HepG2 (cell line): Measurements from ENCODE around the gene KSR1. TPM values are rescaled to one million over a fixed set of nuclear protein-coding genes. Genes with fewer than 3 reads are reported as not detected.

Experiments used
- KDM1A ChIP-seq: IDR thresholded peaks from 2 replicates; pipeline ENCODE4 v1.6.1; 2016; ENCODE audit warnings: missing compliant biosample characterization
- MEIS2 ChIP-seq: sonication (generic); formaldehyde crosslinking; IDR thresholded peaks from 2 replicates; pipeline ENCODE4 v1.9.0; 2021; ENCODE audit warnings: mild to moderate bottlenecking, missing genetic modification reagents
- NR2F1 ChIP-seq, 2 experiments: fragments of 450-650 bp in 1 of 2; formaldehyde crosslinking in 1 of 2; IDR thresholded peaks; 2 replicates each; pipeline versions ENCODE4 v1.5.0 to v1.6.1; 2016 to 2020; ENCODE audit warnings: mild to moderate bottlenecking in 1 of 2, missing compliant biosample characterization in 1 of 2, missing genetic modification reagents in 1 of 2, moderate library complexity in 1 of 2
- POGZ ChIP-seq: sonication (generic); formaldehyde crosslinking; IDR thresholded peaks from 2 replicates; pipeline ENCODE4 v1.4.0; 2020; ENCODE audit warnings: mild to moderate bottlenecking, missing genetic modification reagents
- ZFP1 ChIP-seq: IDR thresholded peaks from 2 replicates; pipeline ENCODE4 v1.6.1; 2016
- ZNF549 ChIP-seq: sonication (generic); formaldehyde crosslinking; IDR thresholded peaks from 2 replicates; pipeline ENCODE4 v1.5.0; 2020; ENCODE audit warnings: missing genetic modification reagents
- ZNF556 ChIP-seq: sonication (generic); formaldehyde crosslinking; IDR thresholded peaks from 2 replicates; pipeline ENCODE4 v1.4.0; 2020; ENCODE audit warnings: mild to moderate bottlenecking, missing genetic modification reagents, borderline replicate concordance
- ZNF629 ChIP-seq: sonication (generic); formaldehyde crosslinking; conservative IDR thresholded peaks from 2 replicates; pipeline ENCODE4 v1.5.0; 2020; ENCODE audit warnings: missing genetic modification reagents
- ZNF670 ChIP-seq: sonication (generic); formaldehyde crosslinking; IDR thresholded peaks from 2 replicates; pipeline ENCODE4 v1.8.0; 2022; ENCODE audit warnings: mild to moderate bottlenecking, missing genetic modification reagents, borderline replicate concordance
- ZNF75D ChIP-seq: sonication (generic); formaldehyde crosslinking; IDR thresholded peaks from 2 replicates; pipeline ENCODE4 v1.8.1; 2023; ENCODE audit warnings: missing genetic modification reagents, mild to moderate bottlenecking, borderline replicate concordance
- ZSCAN20 ChIP-seq: sonication (generic); formaldehyde crosslinking; IDR thresholded peaks from 2 replicates; pipeline ENCODE4 v1.4.0; 2020; ENCODE audit warnings: missing genetic modification reagents, mild to moderate bottlenecking, borderline replicate concordance
- polyA plus RNA-seq, 8 experiments: library from polyadenylated mRNA; depleted of rRNA in 3 of 8; stranded (reverse) in 7 of 8; unstranded in 1 of 8; fragments of >200 nt; fragmentation: Illumina TruSeq in 4 of 8; extraction: Trizol in 4 of 8; gene quantifications; 2 replicates each; pipeline versions ENCODE4 v1.2.1 to v1.2.3, GENCODE V29; 2011 to 2016; ENCODE audit warnings: low read depth in 4 of 8, missing spikeins in 1 of 8, mixed read lengths in 1 of 8; ENCODE audit not compliant: insufficient read depth in 1 of 8
- total RNA-seq, 5 experiments: library from RNA; depleted of rRNA; stranded (reverse); fragments of >200 nt; fragmentation: Illumina TruSeq; extraction: Trizol; gene quantifications; 2 replicates each; pipeline ENCODE4 v1.2.3, GENCODE V29; 2016; ENCODE audit warnings: low read depth in 1 of 5
- TF ChIP-seq, protein P1 (sequence below): sonication (generic); formaldehyde crosslinking; IDR thresholded peaks from 2 replicates; pipeline ENCODE4 v1.5.1; 2020; ENCODE audit warnings: mild to moderate bottlenecking, missing genetic modification reagents, moderate library complexity
- TF ChIP-seq, protein P2 (sequence below): sonication (generic); formaldehyde crosslinking; IDR thresholded peaks from 2 replicates; pipeline ENCODE4 v1.4.0; 2020; ENCODE audit warnings: missing genetic modification reagents
- TF ChIP-seq, protein P3 (sequence below): sonication (generic); formaldehyde crosslinking; IDR thresholded peaks from 2 replicates; pipeline ENCODE4 v1.4.0; 2020; ENCODE audit warnings: missing genetic modification reagents
- TF ChIP-seq, protein P4 (sequence below): fragments of 450-650 bp; IDR thresholded peaks from 2 replicates; pipeline ENCODE4 v1.6.1; 2016

KSR1 gene
- total and polyA plus RNA-seq, 2 of the 13 experiments (the other 11 are each of a cell fraction or from before 2014, with no cell fraction given) = 10.1 to 16.6 TPM

DNA sequence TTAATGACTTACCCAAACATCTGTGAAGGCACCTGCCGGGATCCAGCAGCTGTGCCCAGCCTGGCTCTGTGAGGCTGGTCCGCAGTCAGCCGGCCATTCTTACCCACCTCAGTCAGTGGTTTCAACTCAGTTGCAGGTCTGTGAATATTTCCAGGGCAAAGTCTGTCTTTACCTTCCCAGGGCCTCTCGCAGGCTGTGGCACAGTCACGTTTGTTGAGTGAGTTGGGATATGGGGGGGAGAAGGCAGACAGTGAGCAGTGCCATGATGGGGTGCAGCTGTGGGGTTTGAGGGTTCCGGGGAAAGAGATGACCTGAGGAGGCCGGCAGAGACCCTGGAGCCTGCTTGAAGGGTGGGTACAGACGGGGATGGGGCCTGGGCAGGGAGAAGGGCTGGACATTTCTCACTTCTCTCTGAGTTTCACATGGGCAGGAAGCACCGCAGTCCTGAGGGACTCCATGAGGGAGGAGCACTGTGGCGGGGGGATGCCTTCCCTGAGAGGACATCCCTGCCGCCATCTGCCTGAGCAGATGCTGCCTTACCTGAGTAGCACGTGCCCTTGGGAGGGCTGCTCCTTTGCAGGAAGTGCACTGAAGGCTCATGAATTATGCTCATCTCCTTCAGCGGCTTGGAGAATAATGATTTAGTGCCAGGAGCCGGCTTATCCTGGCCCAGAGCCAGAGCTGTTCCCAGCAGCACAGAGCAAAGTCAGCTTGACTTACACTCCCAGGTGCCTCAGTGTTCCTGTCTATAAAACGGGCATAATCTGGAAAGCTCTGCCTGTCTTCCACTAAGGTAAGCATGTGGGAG is 48.1 kb downstream of the KSR1 start (continued):
- TF ChIP-seq NR2F1 (CRISPR knock-in tag; IDR thresholded peaks at IDR 0.05) = no peak
- no peak for TF ChIP-seq ZFP1 (CRISPR knock-in tag)
- no peak for TF ChIP-seq ZNF670
- TF ChIP-seq ZNF75D (CRISPR knock-in tag) = no peak
- TF ChIP-seq, protein P1, sequence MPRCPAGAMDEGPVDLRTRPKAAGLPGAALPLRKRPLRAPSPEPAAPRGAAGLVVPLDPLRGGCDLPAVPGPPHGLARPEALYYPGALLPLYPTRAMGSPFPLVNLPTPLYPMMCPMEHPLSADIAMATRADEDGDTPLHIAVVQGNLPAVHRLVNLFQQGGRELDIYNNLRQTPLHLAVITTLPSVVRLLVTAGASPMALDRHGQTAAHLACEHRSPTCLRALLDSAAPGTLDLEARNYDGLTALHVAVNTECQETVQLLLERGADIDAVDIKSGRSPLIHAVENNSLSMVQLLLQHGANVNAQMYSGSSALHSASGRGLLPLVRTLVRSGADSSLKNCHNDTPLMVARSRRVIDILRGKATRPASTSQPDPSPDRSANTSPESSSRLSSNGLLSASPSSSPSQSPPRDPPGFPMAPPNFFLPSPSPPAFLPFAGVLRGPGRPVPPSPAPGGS (CRISPR knock-in tag) = 0 out of 2 replicates have a peak, but pooled peaks have one; percentile 29
- 0 out of 2 replicates have a peak, but pooled peaks have one; percentile 15 for TF ChIP-seq KDM1A (CRISPR knock-in tag)
- TF ChIP-seq, protein P2, sequence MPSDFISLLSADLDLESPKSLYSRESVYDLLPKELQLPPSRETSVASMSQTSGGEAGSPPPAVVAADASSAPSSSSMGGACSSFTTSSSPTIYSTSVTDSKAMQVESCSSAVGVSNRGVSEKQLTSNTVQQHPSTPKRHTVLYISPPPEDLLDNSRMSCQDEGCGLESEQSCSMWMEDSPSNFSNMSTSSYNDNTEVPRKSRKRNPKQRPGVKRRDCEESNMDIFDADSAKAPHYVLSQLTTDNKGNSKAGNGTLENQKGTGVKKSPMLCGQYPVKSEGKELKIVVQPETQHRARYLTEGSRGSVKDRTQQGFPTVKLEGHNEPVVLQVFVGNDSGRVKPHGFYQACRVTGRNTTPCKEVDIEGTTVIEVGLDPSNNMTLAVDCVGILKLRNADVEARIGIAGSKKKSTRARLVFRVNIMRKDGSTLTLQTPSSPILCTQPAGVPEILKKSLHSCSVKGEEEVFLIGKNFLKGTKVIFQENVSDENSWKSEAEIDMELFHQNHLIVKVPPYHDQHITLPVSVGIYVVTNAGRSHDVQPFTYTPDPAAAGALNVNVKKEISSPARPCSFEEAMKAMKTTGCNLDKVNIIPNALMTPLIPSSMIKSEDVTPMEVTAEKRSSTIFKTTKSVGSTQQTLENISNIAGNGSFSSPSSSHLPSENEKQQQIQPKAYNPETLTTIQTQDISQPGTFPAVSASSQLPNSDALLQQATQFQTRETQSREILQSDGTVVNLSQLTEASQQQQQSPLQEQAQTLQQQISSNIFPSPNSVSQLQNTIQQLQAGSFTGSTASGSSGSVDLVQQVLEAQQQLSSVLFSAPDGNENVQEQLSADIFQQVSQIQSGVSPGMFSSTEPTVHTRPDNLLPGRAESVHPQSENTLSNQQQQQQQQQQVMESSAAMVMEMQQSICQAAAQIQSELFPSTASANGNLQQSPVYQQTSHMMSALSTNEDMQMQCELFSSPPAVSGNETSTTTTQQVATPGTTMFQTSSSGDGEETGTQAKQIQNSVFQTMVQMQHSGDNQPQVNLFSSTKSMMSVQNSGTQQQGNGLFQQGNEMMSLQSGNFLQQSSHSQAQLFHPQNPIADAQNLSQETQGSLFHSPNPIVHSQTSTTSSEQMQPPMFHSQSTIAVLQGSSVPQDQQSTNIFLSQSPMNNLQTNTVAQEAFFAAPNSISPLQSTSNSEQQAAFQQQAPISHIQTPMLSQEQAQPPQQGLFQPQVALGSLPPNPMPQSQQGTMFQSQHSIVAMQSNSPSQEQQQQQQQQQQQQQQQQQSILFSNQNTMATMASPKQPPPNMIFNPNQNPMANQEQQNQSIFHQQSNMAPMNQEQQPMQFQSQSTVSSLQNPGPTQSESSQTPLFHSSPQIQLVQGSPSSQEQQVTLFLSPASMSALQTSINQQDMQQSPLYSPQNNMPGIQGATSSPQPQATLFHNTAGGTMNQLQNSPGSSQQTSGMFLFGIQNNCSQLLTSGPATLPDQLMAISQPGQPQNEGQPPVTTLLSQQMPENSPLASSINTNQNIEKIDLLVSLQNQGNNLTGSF = no peak
- TF ChIP-seq MEIS2 (CRISPR knock-in tag) = no peak
- TF ChIP-seq, protein P3, sequence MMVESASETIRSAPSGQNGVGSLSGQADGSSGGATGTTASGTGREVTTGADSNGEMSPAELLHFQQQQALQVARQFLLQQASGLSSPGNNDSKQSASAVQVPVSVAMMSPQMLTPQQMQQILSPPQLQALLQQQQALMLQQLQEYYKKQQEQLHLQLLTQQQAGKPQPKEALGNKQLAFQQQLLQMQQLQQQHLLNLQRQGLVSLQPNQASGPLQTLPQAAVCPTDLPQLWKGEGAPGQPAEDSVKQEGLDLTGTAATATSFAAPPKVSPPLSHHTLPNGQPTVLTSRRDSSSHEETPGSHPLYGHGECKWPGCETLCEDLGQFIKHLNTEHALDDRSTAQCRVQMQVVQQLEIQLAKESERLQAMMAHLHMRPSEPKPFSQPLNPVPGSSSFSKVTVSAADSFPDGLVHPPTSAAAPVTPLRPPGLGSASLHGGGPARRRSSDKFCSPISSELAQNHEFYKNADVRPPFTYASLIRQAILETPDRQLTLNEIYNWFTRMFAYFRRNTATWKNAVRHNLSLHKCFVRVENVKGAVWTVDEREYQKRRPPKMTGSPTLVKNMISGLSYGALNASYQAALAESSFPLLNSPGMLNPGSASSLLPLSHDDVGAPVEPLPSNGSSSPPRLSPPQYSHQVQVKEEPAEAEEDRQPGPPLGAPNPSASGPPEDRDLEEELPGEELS (CRISPR knock-in tag) = no peak
- TF ChIP-seq ZNF629 (CRISPR knock-in tag) = peak; percentile 95
- TF ChIP-seq ZNF556 (CRISPR knock-in tag) = no peak
- TF ChIP-seq, protein P4, sequence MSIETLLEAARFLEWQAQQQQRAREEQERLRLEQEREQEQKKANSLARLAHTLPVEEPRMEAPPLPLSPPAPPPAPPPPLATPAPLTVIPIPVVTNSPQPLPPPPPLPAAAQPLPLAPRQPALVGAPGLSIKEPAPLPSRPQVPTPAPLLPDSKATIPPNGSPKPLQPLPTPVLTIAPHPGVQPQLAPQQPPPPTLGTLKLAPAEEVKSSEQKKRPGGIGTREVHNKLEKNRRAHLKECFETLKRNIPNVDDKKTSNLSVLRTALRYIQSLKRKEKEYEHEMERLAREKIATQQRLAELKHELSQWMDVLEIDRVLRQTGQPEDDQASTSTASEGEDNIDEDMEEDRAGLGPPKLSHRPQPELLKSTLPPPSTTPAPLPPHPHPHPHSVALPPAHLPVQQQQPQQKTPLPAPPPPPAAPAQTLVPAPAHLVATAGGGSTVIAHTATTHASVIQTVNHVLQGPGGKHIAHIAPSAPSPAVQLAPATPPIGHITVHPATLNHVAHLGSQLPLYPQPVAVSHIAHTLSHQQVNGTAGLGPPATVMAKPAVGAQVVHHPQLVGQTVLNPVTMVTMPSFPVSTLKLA = no peak
- 0 out of 2 replicates have a peak, but pooled peaks have one; percentile 49 for TF ChIP-seq ZNF549 (CRISPR knock-in tag)
- TF ChIP-seq POGZ (CRISPR knock-in tag) = peak; percentile 19; the same call in 1 of the 2 replicates
- no peak for TF ChIP-seq ZSCAN20 (CRISPR knock-in tag)
